Naive thymus-derived CD8-positive, alpha-beta T cell (primary cell): Measurements from ENCODE around the gene AMBP. TPM values are rescaled to one million over a fixed set of nuclear protein-coding genes. Genes with fewer than 3 reads are reported as not detected.

ENCODE experiments used
- ATAC-seq, 2 donors: fragments of 150-1000 bp; cut with Tn5 transposase in 1 of 2; sonication (Bioruptor Pico), chemical (Tn5 transposase) in 1 of 2; 1 replicate in 1 of 2; 2 replicates in 1 of 2; pipeline ENCODE4 v1.10.0; 2021; ENCODE audit warnings: mild to moderate bottlenecking in 2 of 2, moderate library complexity in 2 of 2
- POLR2A ChIA-PET: fragments of 350-600 bp; sonication (Branson Sonifier 250); formaldehyde crosslinking; loops from one replicate; lab custom pipeline; 2021; ENCODE audit warnings: antibody characterized with exemption; lab: Charles Lee
- DNase-seq, 10 donors: peaks; one replicate each; pipeline versions ENCODE4 v3.0.0 to v3.0.0-alpha.2; 2020 to 2022
- H3K27ac Mint-ChIP-seq, 10 donors: one replicate each; pipeline ENCODE4 v1.8.0; 2020 to 2022; ENCODE audit warnings: mild to moderate bottlenecking in 10 of 10, mixed read lengths in 10 of 10, moderate library complexity in 4 of 10, inconsistent platforms in 1 of 10
- H3K27me3 Mint-ChIP-seq, 5 donors: one replicate each; pipeline ENCODE4 v1.8.0; 2021 to 2022; ENCODE audit warnings: mixed read lengths in 5 of 5
- H3K36me3 Mint-ChIP-seq, 3 donors: one replicate each; pipeline ENCODE4 v1.8.0; 2020 to 2022; ENCODE audit warnings: mixed read lengths in 3 of 3, mild to moderate bottlenecking in 2 of 3, inconsistent platforms in 1 of 3
- H3K4me1 Mint-ChIP-seq, 4 donors: one replicate each; pipeline ENCODE4 v1.8.0; 2021 to 2022; ENCODE audit warnings: mixed read lengths in 4 of 4
- H3K4me3 Mint-ChIP-seq, 10 donors: one replicate each; pipeline ENCODE4 v1.8.0; 2020 to 2022; ENCODE audit warnings: mild to moderate bottlenecking in 10 of 10, mixed read lengths in 10 of 10, moderate library complexity in 6 of 10, inconsistent platforms in 1 of 10
- H3K9me3 Mint-ChIP-seq, 9 donors: one replicate each; pipeline ENCODE4 v1.8.0; 2020 to 2022; ENCODE audit warnings: mixed read lengths in 9 of 9, mild to moderate bottlenecking in 3 of 9, inconsistent platforms in 1 of 9, moderate library complexity in 1 of 9
- polyA plus RNA-seq, 3 donors: library from polyadenylated mRNA; unstranded; fragments of 300-500 nt; fragmentation: Illumina TruSeq; gene quantifications; one replicate each; pipeline ENCODE4 v1.2.3, GENCODE V29; 2021
- total RNA-seq, 8 experiments: library from RNA in 2 of 8; stranded (reverse) in 2 of 8; gene quantifications; one replicate each; pipeline ENCODE4 v1.2.3 and lab custom pipeline; 2021 to 2026

The AMBP gene
- total and polyA plus RNA-seq, 5 experiments from 2014 or later, result not detected

DNA sequence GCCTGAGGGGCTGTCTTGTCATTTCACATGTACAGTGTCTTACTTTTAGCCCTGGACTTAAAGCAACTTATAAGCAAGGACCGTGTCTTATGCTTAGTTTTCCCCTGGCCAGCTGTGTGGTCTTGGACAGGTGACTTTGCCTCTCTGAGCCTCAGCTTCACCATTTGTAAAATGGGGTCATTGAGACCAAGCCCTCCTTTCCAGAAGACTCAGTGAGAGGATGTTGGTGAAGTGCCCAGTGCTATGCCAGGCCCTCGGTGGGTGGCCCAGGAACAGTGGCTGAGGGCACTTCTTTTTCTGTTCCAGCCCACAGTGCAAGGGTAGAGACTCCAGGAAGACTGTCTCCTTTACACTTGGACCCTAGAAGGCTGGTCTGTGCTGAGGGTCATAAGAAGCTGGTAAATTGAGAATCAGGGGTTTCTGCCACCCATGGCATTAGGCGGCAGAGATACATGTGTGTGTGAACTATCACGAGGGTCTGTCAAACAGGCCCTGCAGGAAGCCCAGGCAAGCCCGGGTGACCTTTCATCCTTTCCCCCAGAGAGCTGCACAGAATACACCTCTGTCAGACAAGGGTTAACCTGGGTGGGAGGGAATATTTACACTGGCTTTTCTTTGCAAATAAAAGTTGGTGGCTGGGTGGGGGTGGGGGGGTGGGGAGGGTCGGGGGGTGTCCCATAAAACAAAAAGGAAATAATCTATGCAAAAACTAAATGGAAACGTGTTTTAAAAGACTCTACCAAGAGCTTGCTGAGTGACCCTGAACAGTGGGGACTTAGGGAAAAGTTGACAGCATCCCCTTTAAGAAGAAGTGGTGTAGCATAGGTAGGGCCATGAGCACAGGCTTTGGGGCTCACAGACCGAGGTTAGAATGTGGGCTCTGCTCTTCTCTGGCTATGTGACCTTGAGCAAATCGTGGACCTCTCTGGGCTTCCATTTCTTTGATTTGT is 41.4 kb upstream of the AMBP start:
- ATAC-seq (no peak), DNase-seq (peak in 1 of 10 donors; percentile 32)
- H3K27ac Mint-ChIP-seq, result no peak overlapping the region
- H3K36me3 Mint-ChIP-seq, result no peaks in the 10 kb centered on the region
- H3K27me3 Mint-ChIP-seq, result peaks cover 9 to 28% (median 19%) of the 10 kb centered on the region in 5 donors
- no peaks in the 10 kb centered on the region for H3K9me3 Mint-ChIP-seq
- no peak overlapping the region for H3K4me3 Mint-ChIP-seq
- H3K4me1 Mint-ChIP-seq, result peaks cover 0 to 2% (median 0%) of the 10 kb centered on the region in 4 donors
- POLR2A ChIA-PET, result no interaction called here

DNA sequence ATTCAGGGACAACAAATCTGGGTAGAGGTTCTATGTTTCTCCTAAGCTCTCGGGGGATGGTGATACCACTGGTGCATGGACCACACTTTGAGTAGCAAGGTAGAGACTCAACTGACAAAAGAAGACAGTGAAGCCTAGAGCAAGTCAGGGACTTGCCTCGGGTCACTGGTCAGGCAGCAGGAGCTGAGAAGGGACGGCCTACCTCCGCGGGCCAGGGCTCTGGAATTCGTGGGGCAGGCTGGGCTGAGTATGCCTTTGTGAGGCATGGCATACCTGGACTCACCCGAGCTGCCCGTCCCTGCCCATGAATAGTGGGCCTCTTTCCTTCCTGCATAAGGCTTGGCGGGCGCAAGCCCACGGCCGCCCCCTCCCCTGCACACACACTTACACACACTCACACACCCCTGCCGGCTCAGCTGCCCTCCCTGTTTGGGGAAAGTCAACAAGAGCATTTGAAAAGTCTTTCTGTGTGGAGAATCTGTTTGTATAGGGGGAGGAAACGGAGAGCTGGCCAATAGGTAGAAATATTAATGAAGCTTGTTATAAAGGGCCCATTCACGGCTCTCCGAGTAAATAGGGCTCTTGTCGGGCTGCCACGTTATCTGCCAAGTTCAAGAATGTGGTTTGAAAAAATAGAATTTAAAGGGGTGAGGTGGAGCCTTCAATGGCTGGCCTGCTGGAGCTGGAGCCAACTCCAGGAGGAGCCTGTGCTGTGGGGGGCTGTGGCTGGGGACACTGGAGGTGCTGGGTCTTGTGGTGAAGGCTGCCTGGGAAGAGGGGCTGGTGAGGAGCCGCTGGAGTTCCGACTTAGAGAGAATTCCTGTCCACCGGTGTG is 40.1 kb upstream of the AMBP start:
- no peaks in the 10 kb centered on the region for H3K4me1 Mint-ChIP-seq
- POLR2A ChIA-PET, result no interaction called here
- no peaks in the 10 kb centered on the region for H3K36me3 Mint-ChIP-seq
- no peaks in the 10 kb centered on the region for H3K9me3 Mint-ChIP-seq
- ATAC-seq (no peak), DNase-seq (peak in 1 of 10 donors; percentile 42)
- no peak overlapping the region for H3K4me3 Mint-ChIP-seq
- no peak overlapping the region for H3K27ac Mint-ChIP-seq
- H3K27me3 Mint-ChIP-seq, result peaks cover 13 to 31% (median 26%) of the 10 kb centered on the region in 5 donors

DNA sequence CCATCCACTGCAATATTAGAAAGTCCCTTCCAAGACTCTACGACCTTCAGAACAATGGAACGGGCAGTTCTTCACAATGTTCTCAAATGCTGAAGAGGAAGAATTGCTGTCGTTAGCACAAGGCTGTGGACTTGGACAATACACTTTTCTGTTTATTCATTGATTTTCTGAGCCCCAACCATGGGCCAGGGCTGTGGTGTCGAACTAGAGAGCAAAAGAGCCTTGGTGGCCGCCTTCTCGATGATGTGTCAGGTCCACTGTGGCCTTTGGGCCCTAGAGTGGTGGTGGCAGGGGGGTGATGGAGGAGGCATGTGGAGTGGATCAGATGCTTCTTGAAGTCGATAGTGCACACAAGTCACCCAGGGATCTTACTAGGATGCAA is 39.5 kb upstream of the AMBP start:
- Mint-ChIP-seq H3K36me3 (no peaks in the 10 kb centered on the region), H3K4me3 (no peak overlapping the region), H3K27ac (no peak overlapping the region), H3K4me1 (no peaks in the 10 kb centered on the region), H3K9me3 (no peaks in the 10 kb centered on the region), H3K27me3 (peaks cover 17 to 36% (median 32%) of the 10 kb centered on the region in 5 donors)
- DNase-seq (peak in 1 of 10 donors; percentile 60), ATAC-seq (no peak)
- POLR2A ChIA-PET, result no interaction called here

- peaks cover 17 to 39% (median 38%) of the 10 kb centered on the region in 5 donors for H3K27me3 Mint-ChIP-seq
- no peak for ATAC-seq
- POLR2A ChIA-PET, result no interaction called here
- H3K27ac Mint-ChIP-seq, result peak overlapping the region in 1 of 10 donors; percentile 74
- no peaks in the 10 kb centered on the region for H3K4me1 Mint-ChIP-seq
- H3K4me3 Mint-ChIP-seq, result no peak overlapping the region
- H3K36me3 Mint-ChIP-seq, result no peaks in the 10 kb centered on the region
- H3K9me3 Mint-ChIP-seq, result no peaks in the 10 kb centered on the region
- peak in 1 of 10 donors; percentile 19 for DNase-seq
Measured at GRCh38 chr9:114116126-114116747, 38.1 kb upstream of the AMBP start.

DNA sequence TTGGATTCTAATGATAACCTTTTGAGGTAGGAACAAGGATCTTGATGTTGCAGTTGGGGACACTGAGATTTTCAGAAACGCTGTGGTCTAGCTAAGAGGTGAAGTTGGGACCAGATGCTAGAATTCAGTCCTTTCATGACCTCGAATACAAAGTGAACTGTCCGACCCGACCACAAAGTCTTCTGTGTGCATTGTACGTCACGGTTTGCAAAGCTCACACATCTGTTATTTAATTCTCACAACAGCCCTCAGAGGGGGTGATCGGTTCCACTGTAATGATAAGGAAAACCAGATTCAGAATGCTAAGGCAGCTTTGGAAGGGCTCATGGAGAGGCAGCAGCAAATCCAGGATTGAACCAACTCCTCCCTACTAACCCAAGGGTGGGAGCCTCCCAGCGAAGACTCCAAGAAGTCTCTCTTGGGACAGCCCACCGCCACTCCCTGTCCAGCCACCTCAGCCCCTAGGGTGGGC is 37.6 kb upstream of the AMBP start:
- no peak overlapping the region for H3K27ac Mint-ChIP-seq
- H3K4me1 Mint-ChIP-seq, result no peaks in the 10 kb centered on the region
- no peak overlapping the region for H3K4me3 Mint-ChIP-seq
- peaks cover 21 to 42% (median 37%) of the 10 kb centered on the region in 5 donors for H3K27me3 Mint-ChIP-seq
- DNase-seq (peak in 1 of 10 donors; percentile 38), ATAC-seq (no peak)
- no peaks in the 10 kb centered on the region for H3K9me3 Mint-ChIP-seq
- POLR2A ChIA-PET, result no interaction called here
- no peaks in the 10 kb centered on the region for H3K36me3 Mint-ChIP-seq

DNA sequence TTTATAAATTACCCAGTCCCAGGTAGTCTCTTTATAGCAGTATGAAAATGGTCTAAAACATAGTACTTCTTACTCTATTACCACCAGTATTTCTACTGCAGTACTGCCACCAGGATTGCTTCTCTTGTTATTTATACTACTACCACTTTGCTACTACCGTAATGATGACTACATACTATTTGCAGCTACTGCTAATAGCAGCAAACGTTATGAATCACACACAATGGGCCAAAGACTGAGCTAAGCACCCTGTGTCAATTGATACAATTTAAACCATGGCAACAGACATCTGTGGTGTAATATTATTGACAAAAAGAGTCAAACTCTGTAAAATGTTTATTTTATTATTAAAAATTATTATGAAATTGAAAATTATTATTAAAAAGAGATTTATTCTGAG is 36.3 kb upstream of the AMBP start:
- DNase-seq (no peak), ATAC-seq (no peak)
- Mint-ChIP-seq H3K27me3 (peaks cover 19 to 41% (median 34%) of the 10 kb centered on the region in 5 donors), H3K9me3 (no peaks in the 10 kb centered on the region), H3K4me3 (no peak overlapping the region), H3K27ac (no peak overlapping the region), H3K36me3 (no peaks in the 10 kb centered on the region), H3K4me1 (no peaks in the 10 kb centered on the region)
- POLR2A ChIA-PET, result no interaction called here

GRCh38 chr9:114112778-114113584 is 34.9 kb upstream of the AMBP start:
- Mint-ChIP-seq H3K4me3 (no peak overlapping the region), H3K36me3 (no peaks in the 10 kb centered on the region), H3K4me1 (peaks cover 0 to 4% (median under 1%) of the 10 kb centered on the region in 4 donors), H3K27me3 (peaks cover 19 to 37% (median 29%) of the 10 kb centered on the region in 5 donors), H3K27ac (no peak overlapping the region), H3K9me3 (no peaks in the 10 kb centered on the region)
- ATAC-seq, result no peak
- DNase-seq, result peak in 1 of 10 donors; percentile 49
- POLR2A ChIA-PET, result no interaction called here

DNA sequence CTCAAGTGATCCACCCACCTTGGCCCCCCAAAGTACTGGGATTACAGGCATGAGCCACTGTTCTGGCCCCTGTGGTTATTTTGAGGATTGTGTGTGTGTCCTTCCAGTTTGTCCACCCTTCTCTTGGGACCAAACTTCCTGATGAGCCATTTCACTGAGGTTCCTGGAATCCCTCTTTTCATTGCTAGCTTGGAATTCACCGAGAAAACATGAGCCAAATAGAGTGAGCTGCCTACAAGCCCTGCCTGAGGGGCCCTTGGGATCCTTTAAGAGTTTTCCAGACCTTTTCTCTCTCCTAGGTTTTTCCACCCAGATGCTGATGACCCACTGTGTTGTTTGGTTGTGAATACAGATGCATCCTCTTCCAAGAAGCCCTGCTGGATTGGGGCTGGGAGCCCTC is 34.2 kb upstream of the AMBP start:
- DNase-seq, result no peak
- Mint-ChIP-seq H3K9me3 (no peaks in the 10 kb centered on the region), H3K36me3 (no peaks in the 10 kb centered on the region), H3K4me3 (no peak overlapping the region), H3K4me1 (peaks cover 0 to 4% (median under 1%) of the 10 kb centered on the region in 4 donors), H3K27me3 (peaks cover 14 to 33% (median 22%) of the 10 kb centered on the region in 5 donors), H3K27ac (no peak overlapping the region)
- ATAC-seq, result no peak
- POLR2A ChIA-PET, result no interaction called here

GRCh38 chr9:114110180-114110579 is 32.1 kb upstream of the AMBP start:
- H3K4me3 Mint-ChIP-seq, result no peak overlapping the region

DNA sequence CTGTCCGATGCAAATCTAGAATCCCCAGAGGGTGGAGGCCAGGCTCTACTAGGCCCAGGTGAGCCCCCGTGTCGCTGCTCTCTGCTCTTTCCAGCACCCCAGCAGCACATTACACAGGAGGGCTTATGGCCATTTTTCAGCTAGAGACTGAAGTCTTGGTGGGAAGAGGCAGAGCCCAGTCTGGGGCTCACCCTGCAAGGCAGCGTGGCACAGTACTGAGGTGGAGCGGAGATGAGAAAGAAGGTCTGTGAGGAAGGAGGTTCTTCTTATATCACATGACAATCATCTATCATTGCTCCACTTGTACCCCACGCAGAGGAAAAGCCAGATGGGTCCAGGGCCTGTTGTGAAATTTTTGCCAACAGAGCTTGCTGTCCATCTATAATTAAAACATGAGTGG is 31.0 kb upstream of the AMBP start:
- Mint-ChIP-seq H3K27ac (no peak overlapping the region), H3K4me3 (no peak overlapping the region), H3K27me3 (peaks cover 14 to 26% (median 18%) of the 10 kb centered on the region in 5 donors), H3K36me3 (no peaks in the 10 kb centered on the region), H3K4me1 (peaks cover 0 to 4% (median under 1%) of the 10 kb centered on the region in 4 donors), H3K9me3 (no peaks in the 10 kb centered on the region)
- POLR2A ChIA-PET, result interaction anchor here (0.9 kb wide), 1 partner anchor 182 kb away, joined by 3 read pairs; no protein-coding TSS in a partner anchor
- no peak for ATAC-seq
- DNase-seq, result peak in 1 of 10 donors; percentile 2

More at GRCh38 chr9:114110180-114110579, 32.1 kb upstream of the AMBP start:
- peaks cover 0 to 4% (median under 1%) of the 10 kb centered on the region in 4 donors for H3K4me1 Mint-ChIP-seq
- no peak for DNase-seq
- no peaks in the 10 kb centered on the region for H3K36me3 Mint-ChIP-seq
- H3K9me3 Mint-ChIP-seq, result no peaks in the 10 kb centered on the region
- H3K27me3 Mint-ChIP-seq, result peaks cover 14 to 28% (median 15%) of the 10 kb centered on the region in 5 donors
- ATAC-seq, result no peak
- H3K27ac Mint-ChIP-seq, result no peak overlapping the region
- POLR2A ChIA-PET, result no interaction called here

DNA sequence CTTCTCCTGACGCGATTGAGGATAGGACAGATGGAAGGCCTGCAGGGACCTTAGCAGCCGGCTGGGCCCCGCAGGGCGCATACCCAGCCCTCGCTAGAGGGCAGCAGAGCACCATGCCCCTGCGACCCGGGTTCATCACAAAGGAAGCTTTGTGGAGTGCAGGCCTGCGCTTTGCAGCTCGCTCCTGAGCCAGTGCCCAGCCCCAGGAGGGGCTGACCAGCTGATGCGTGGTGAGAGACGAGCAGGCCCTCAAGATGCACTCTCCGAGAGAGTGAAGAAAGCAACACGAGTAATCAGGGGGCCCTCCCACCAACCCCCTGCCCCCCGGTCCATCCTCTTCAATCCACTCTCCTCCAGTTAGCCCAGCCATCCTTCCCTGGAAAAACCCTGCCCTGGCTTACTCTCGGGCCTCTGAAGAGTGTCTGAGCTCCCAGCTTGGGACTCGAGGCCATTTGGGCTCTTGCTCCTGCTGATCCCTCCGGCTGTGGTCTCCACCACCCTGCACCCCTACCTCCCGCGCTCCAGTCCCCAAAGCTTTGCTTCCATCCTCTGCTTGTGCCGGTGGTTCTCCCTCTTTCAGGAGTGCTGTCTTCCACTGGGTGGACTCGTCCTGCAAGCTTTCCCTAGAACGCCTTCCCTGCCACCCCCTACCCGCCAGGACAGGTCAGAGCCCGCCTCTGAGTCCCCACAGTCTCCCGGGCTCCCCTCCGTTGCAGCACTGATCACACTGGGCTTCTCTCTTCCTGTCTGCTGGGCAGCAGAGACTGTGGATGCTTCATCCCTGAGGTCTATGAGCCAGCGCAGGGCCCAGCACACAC is 30.1 kb upstream of the AMBP start:
- Mint-ChIP-seq H3K4me3 (no peak overlapping the region), H3K36me3 (no peaks in the 10 kb centered on the region), H3K27ac (no peak overlapping the region), H3K27me3 (peaks cover 11 to 19% (median 11%) of the 10 kb centered on the region in 5 donors), H3K9me3 (no peaks in the 10 kb centered on the region), H3K4me1 (peaks cover 0 to 4% (median under 1%) of the 10 kb centered on the region in 4 donors)
- DNase-seq, result peak in 8 of 10 donors; percentile 17 to 66 (median 36)
- ATAC-seq, result peak; percentile 62 to 65
- POLR2A ChIA-PET, result interaction anchor here (0.9 kb wide), 1 partner anchor 183 kb away, joined by 3 read pairs; no protein-coding TSS in a partner anchor
